A673 (cell line): Measurements from ENCODE around the gene CAPZB. TPM values are rescaled to one million over a fixed set of nuclear protein-coding genes. Genes with fewer than 3 reads are reported as not detected.

ENCODE experiments used
- BruUV-seq: library from RNA; stranded (reverse); fragments of 400-500 nt; replicated peaks from 2 replicates; lab custom pipeline; 2021; lab: Mats Ljungman, UMichigan
- CTCF ChIA-PET: fragments of 300-600 bp; sonication (Branson Sonifier 250); formaldehyde crosslinking; loops from one replicate; lab custom pipeline; 2022; ENCODE audit warnings: antibody characterized with exemption; lab: Charles Lee
- POLR2A ChIA-PET: fragments of 300-600 bp; sonication (Branson Sonifier 250); formaldehyde crosslinking; loops from one replicate; lab custom pipeline; 2022; ENCODE audit warnings: antibody characterized with exemption; ENCODE audit not compliant: low non-redundant PET; lab: Charles Lee
- DNase-seq: peaks from one replicate; pipeline ENCODE4 v3.0.0-alpha.2; 2015; ENCODE audit warnings: low spot score
- H3K27ac ChIP-seq: fragments of 200-600 bp; sonication (generic); 2 replicates; pipeline ENCODE4 v1.5.1; 2016; ENCODE audit warnings: mixed run types, low read depth, mild to moderate bottlenecking, mixed read lengths, antibody characterized with exemption, low read length; ENCODE audit not compliant: poor library complexity, severe bottlenecking
- H3K27me3 ChIP-seq: fragments of 200-600 bp; sonication (generic); replicated peaks from 2 replicates; pipeline ENCODE4 v1.6.1; 2017; ENCODE audit warnings: mixed run types, low read depth, mild to moderate bottlenecking, mixed read lengths, antibody characterized with exemption, low read length; ENCODE audit not compliant: insufficient read depth, poor library complexity
- H3K36me3 ChIP-seq: fragments of 200-600 bp; sonication (generic); 2 replicates; pipeline ENCODE4 v1.6.1; 2016; ENCODE audit warnings: mixed run types, mild to moderate bottlenecking, mixed read lengths, antibody characterized with exemption, low read length; ENCODE audit not compliant: insufficient read depth, poor library complexity, severe bottlenecking
- H3K4me1 ChIP-seq: fragments of 200-600 bp; sonication (generic); 2 replicates; pipeline ENCODE4 v1.6.1; 2017; ENCODE audit warnings: mixed run types, mild to moderate bottlenecking, mixed read lengths, antibody characterized with exemption, low read length; ENCODE audit not compliant: insufficient read depth, poor library complexity, severe bottlenecking
- H3K4me3 ChIP-seq: fragments of 200-600 bp; sonication (generic); 2 replicates; pipeline ENCODE4 v1.5.1; 2016; ENCODE audit warnings: low read depth, mixed run types, mild to moderate bottlenecking, mixed read lengths, low read length; ENCODE audit not compliant: poor library complexity, severe bottlenecking
- H3K9me3 ChIP-seq: fragments of 200-600 bp; sonication (generic); 2 replicates; pipeline ENCODE4 v1.6.1; 2016; ENCODE audit warnings: mixed run types, low read depth, mild to moderate bottlenecking, mixed read lengths, antibody characterized with exemption, low read length; ENCODE audit not compliant: poor library complexity, severe bottlenecking
- CTCF ChIP-seq: fragments of 300-800, 200-600 bp; sonication (generic); conservative IDR thresholded peaks from 2 replicates; pipeline ENCODE4 v1.5.1; 2017; ENCODE audit warnings: low read depth, mild to moderate bottlenecking, antibody characterized with exemption, low read length, moderate library complexity, mixed read lengths
- EZH2 ChIP-seq: fragments of 200-600 bp; sonication (generic); IDR thresholded peaks from 2 replicates; pipeline ENCODE4 v1.6.1; 2017; ENCODE audit warnings: borderline replicate concordance, low read depth, mild to moderate bottlenecking, mixed read lengths, antibody characterized with exemption, low read length; ENCODE audit not compliant: poor library complexity, severe bottlenecking
- intact Hi-C: fragments of 100-400 bp; cut with micrococcal nuclease; formaldehyde crosslinking; loops from one replicate; pipeline ENCODE4 v1.10.0; 2022; ENCODE audit not compliant: unreplicated experiment
- total RNA-seq: library from RNA; stranded (reverse); gene quantifications from 2 replicates; pipeline ENCODE4 v1.2.3, GENCODE V29; 2021

Gene CAPZB
- total RNA-seq, 1 experiment from 2014 or later = 214 TPM

- Histone ChIP-seq H3K4me1 (no peaks in the 10 kb centered on the region), H3K27me3 (no peaks in the 10 kb centered on the region), H3K36me3 (peaks cover under 1% of the 10 kb centered on the region), H3K9me3 (no peaks in the 10 kb centered on the region), H3K4me3 (no peak overlapping the region), H3K27ac (no peak overlapping the region)
- POLR2A ChIA-PET = no interaction called here
- intact Hi-C loops = no loop called here
- TF ChIP-seq CTCF = no peak
- no peak for TF ChIP-seq EZH2
- BruUV-seq = no TSS peak
- DNase-seq = no peak
- CTCF ChIA-PET = interaction anchor here (0.6 kb wide), 1 partner anchor 186 kb away, joined by 5 read pairs; no protein-coding TSS in a partner anchor
These were observed 115.8 kb downstream of the CAPZB start for GRCh38 chr1:19369396-19370090.

DNA sequence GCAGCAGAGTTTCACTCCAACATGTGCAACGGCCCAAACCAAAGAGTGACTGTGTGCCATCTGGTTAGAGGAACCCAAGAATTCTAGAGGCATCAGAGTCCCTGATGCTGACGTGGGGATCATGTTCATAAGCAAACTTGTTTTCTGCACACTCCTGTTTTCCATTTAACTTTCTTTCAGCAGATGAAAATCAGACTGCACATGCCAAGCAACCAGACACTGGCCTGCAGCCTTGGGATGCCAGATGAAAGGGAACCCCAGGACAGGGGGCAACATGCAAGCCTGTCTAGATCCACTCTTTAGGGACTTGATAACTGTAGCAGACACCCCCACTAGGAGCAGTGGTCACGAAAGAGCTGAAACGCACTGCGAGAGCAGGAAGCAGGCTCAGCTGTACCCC lies 116.4 kb downstream of the CAPZB start:
- Histone ChIP-seq H3K36me3 (no peaks in the 10 kb centered on the region), H3K27ac (no peak overlapping the region), H3K4me3 (no peak overlapping the region), H3K9me3 (no peaks in the 10 kb centered on the region), H3K27me3 (no peaks in the 10 kb centered on the region), H3K4me1 (no peaks in the 10 kb centered on the region)
- no peak for DNase-seq
- no TSS peak for BruUV-seq
- ChIA-PET CTCF (interaction anchor here (0.6 kb wide), 1 partner anchor 187 kb away, joined by 5 read pairs; no protein-coding TSS in a partner anchor), POLR2A (no interaction called here)
- intact Hi-C loops = no loop called here
- TF ChIP-seq EZH2 = no peak
- no peak for TF ChIP-seq CTCF

DNA sequence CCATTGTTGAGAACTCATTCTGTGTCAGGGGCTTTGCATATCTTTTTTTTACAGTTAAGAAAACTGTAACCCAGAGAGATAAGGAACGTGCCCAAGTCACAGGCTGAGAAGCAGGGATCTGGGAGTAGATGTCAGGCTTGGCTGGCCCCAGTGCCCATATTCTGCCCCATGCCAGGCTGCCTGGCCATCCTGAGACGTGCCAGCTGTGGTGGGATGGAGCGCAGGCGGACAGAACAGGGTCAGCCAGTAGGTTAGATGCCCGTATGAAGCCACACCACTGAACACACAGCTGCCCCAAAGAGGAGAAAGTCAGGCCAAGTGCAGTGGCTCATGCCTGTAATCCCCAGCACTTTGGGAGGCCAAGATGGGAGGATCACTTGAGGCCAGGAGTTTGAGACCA lies 117.3 kb downstream of the CAPZB start:
- CTCF ChIA-PET = no interaction called here
- intact Hi-C loops = no loop called here
- DNase-seq = no peak

More for the DNA sequence above, 117.3 kb downstream of the CAPZB start:
- no peaks in the 10 kb centered on the region for H3K27me3 ChIP-seq
- H3K4me1 ChIP-seq = no peaks in the 10 kb centered on the region
- BruUV-seq = no TSS peak
- H3K27ac ChIP-seq = no peak overlapping the region
- H3K9me3 ChIP-seq = no peaks in the 10 kb centered on the region
- POLR2A ChIA-PET = no interaction called here
- no peaks in the 10 kb centered on the region for H3K36me3 ChIP-seq
- TF ChIP-seq EZH2 (no peak), CTCF (no peak)
- no peak overlapping the region for H3K4me3 ChIP-seq
